H1 (cell line): ENCODE data around the gene STT3B. TPM values are rescaled to one million over a fixed set of nuclear protein-coding genes. Genes with fewer than 3 reads are reported as not detected.

ENCODE experiments used
- CTCF ChIA-PET: fragments of 300-600 bp; sonication (Branson Sonifier 250); formaldehyde crosslinking; loops from one replicate; lab custom pipeline; 2021; ENCODE audit not compliant: partially characterized antibody; lab: Charles Lee
- POLR2A ChIA-PET: fragments of 300-600 bp; sonication (Branson Sonifier 250); formaldehyde crosslinking; loops from one replicate; lab custom pipeline; 2021; ENCODE audit warnings: inconsistent platforms; ENCODE audit not compliant: partially characterized antibody; lab: Charles Lee
- DNase-seq, 2 experiments: peaks; one replicate each; pipeline versions ENCODE4 v3.0.0 to v3.0.0-alpha.2; 2010 to 2022; ENCODE audit warnings: low spot score in 2 of 2, low read depth in 1 of 2, mixed read lengths in 1 of 2
- FAIRE-seq: peaks from 2 replicates; lab custom pipeline; 2011; peaks lifted over from hg19 to GRCh38; lab: Jason Lieb, UNC
- H2AFZ ChIP-seq: 2 replicates; pipeline ENCODE4 v1.8.1; 2012; ENCODE audit warnings: low read length, inconsistent platforms
- H2AK5ac ChIP-seq: 2 replicates; pipeline ENCODE4 v1.6.1; 2013; ENCODE audit warnings: low read depth, low read length
- H2BK120ac ChIP-seq: replicated peaks from 2 replicates; pipeline ENCODE3; 2013; ENCODE audit warnings: low read depth, low read length, inconsistent platforms
- H2BK12ac ChIP-seq: 2 replicates; pipeline ENCODE4 v1.6.1; 2013; ENCODE audit warnings: low read depth, low read length
- H2BK15ac ChIP-seq: 2 replicates; pipeline ENCODE4 v1.6.1; 2013; ENCODE audit warnings: low read length
- H2BK20ac ChIP-seq: 2 replicates; pipeline ENCODE4 v1.6.1; 2013; ENCODE audit warnings: low read length
- H2BK5ac ChIP-seq: 2 replicates; pipeline ENCODE4 v1.6.1; 2013; ENCODE audit warnings: low read depth, low read length
- H3K14ac ChIP-seq: 2 replicates; pipeline ENCODE4 v1.6.1; 2013; ENCODE audit warnings: inconsistent platforms; ENCODE audit not compliant: insufficient read length
- H3K18ac ChIP-seq: 2 replicates; pipeline ENCODE4 v1.6.1; 2013; ENCODE audit warnings: low read length; ENCODE audit errors: extremely low read depth
- H3K23ac ChIP-seq: 2 replicates; pipeline ENCODE4 v1.6.1; 2013; ENCODE audit warnings: inconsistent platforms; ENCODE audit not compliant: insufficient read length
- H3K23me2 ChIP-seq: 2 replicates; pipeline ENCODE4 v1.6.1; 2013; ENCODE audit warnings: low read depth, low read length
- H3K27ac ChIP-seq: 2 replicates; pipeline ENCODE4 v1.6.1; 2011; ENCODE audit warnings: low read depth, low read length, inconsistent platforms
- H3K27me3 ChIP-seq, 4 experiments: replicated peaks in 1 of 4; 1 replicate in 1 of 4; 2 replicates in 3 of 4; pipeline versions ENCODE4 v1.6.1 to v1.8.1; 2011 to 2013; ENCODE audit warnings: low read length in 3 of 4, mild to moderate bottlenecking in 3 of 4, inconsistent platforms in 2 of 4, mixed read lengths in 2 of 4, moderate library complexity in 1 of 4; ENCODE audit not compliant: control insufficient read depth in 3 of 4, insufficient read depth in 3 of 4; ENCODE audit errors: extremely low read depth in 1 of 4
- H3K36me3 ChIP-seq, 4 experiments: 2 replicates each; pipeline versions ENCODE4 v1.6.1 to v1.8.1; 2011 to 2013; ENCODE audit warnings: mild to moderate bottlenecking in 4 of 4, low read length in 3 of 4, moderate library complexity in 2 of 4, control low read depth in 1 of 4, inconsistent platforms in 1 of 4; ENCODE audit not compliant: insufficient read depth in 4 of 4, control insufficient read depth in 2 of 4
- H3K4ac ChIP-seq: replicated peaks from 2 replicates; pipeline ENCODE3; 2013; ENCODE audit warnings: low read length, low read depth, mixed read lengths, inconsistent platforms; ENCODE audit not compliant: insufficient read length
- H3K4me1 ChIP-seq, 4 experiments: replicated peaks in 1 of 4; 1 replicate in 1 of 4; 2 replicates in 3 of 4; pipeline versions ENCODE4 v1.6.1 to v1.8.1; 2011 to 2013; ENCODE audit warnings: low read length in 3 of 4, inconsistent platforms in 2 of 4, mixed read lengths in 1 of 4; ENCODE audit not compliant: insufficient read depth in 4 of 4, control insufficient read depth in 3 of 4
- H3K4me2 ChIP-seq, 2 experiments: 2 replicates each; pipeline versions ENCODE4 v1.6.1 to v1.8.1; 2011 to 2013; ENCODE audit warnings: low read depth in 2 of 2, low read length in 2 of 2, control low read depth in 1 of 2, inconsistent platforms in 1 of 2, mild to moderate bottlenecking in 1 of 2; ENCODE audit not compliant: insufficient read depth in 1 of 2
- H3K4me3 ChIP-seq, 4 experiments: fragments of 200-600, 300-600 bp in 1 of 4; sonication (generic), shearing (Covaris generic), sonication (Bioruptor Twin) in 1 of 4; 2 replicates each; pipeline versions ENCODE4 v1.5.1 to v1.8.1; 2011 to 2016; ENCODE audit warnings: low read length in 4 of 4, low read depth in 3 of 4, control low read depth in 2 of 4, inconsistent platforms in 2 of 4, mild to moderate bottlenecking in 2 of 4, mixed read lengths in 1 of 4, moderate library complexity in 1 of 4; ENCODE audit not compliant: insufficient read depth in 2 of 4; ENCODE audit errors: extremely low read depth in 1 of 4
- H3K56ac ChIP-seq: replicated peaks from 2 replicates; pipeline ENCODE3; 2013; ENCODE audit warnings: low read depth, mild to moderate bottlenecking, mixed read lengths, low read length, inconsistent platforms; ENCODE audit not compliant: insufficient read length
- H3K79me1 ChIP-seq: 2 replicates; pipeline ENCODE4 v1.6.1; 2013; ENCODE audit warnings: low read depth, low read length, control low read depth
- H3K79me2 ChIP-seq, 2 experiments: 2 replicates each; pipeline versions ENCODE4 v1.6.1 to v1.8.1; 2012 to 2013; ENCODE audit warnings: low read length in 2 of 2, mild to moderate bottlenecking in 2 of 2, inconsistent platforms in 1 of 2; ENCODE audit not compliant: insufficient read depth in 2 of 2, control insufficient read depth in 1 of 2
- H3K9ac ChIP-seq, 4 experiments: replicated peaks in 1 of 4; 1 replicate in 1 of 4; 2 replicates in 3 of 4; pipeline versions ENCODE4 v1.6.1 to v1.8.1; 2011 to 2013; ENCODE audit warnings: low read depth in 3 of 4, low read length in 3 of 4, control low read depth in 2 of 4, mild to moderate bottlenecking in 2 of 4, moderate library complexity in 2 of 4, inconsistent platforms in 1 of 4; ENCODE audit errors: extremely low read depth in 1 of 4
- H3K9me3 ChIP-seq, 2 experiments: 2 replicates each; pipeline versions ENCODE4 v1.6.1 to v1.8.1; 2012 to 2013; ENCODE audit warnings: mild to moderate bottlenecking in 2 of 2, moderate library complexity in 2 of 2, control low read depth in 1 of 2, inconsistent platforms in 1 of 2, low read depth in 1 of 2, low read length in 1 of 2, mixed read lengths in 1 of 2; ENCODE audit not compliant: insufficient read depth in 2 of 2
- H4K20me1 ChIP-seq, 2 experiments: replicated peaks in 1 of 2; 2 replicates each; pipeline versions ENCODE3 to v1.8.1; 2011 to 2013; ENCODE audit warnings: inconsistent platforms in 2 of 2, low read length in 2 of 2, mild to moderate bottlenecking in 1 of 2; ENCODE audit not compliant: insufficient read depth in 2 of 2, control insufficient read depth in 1 of 2
- H4K5ac ChIP-seq: 2 replicates; pipeline ENCODE4 v1.6.1; 2013; ENCODE audit warnings: low read length, low read depth, mixed read lengths, inconsistent platforms; ENCODE audit not compliant: insufficient read length
- H4K8ac ChIP-seq: 2 replicates; pipeline ENCODE4 v1.8.0; 2013; ENCODE audit warnings: mild to moderate bottlenecking, moderate library complexity, low read length, inconsistent platforms; ENCODE audit not compliant: insufficient read depth; ENCODE audit errors: extremely low read depth
- H4K91ac ChIP-seq: replicated peaks from 2 replicates; pipeline ENCODE3; 2013; ENCODE audit warnings: low read length, mixed read lengths, inconsistent platforms; ENCODE audit not compliant: insufficient read length
- EGR1 ChIP-seq: IDR thresholded peaks from 2 replicates; pipeline ENCODE4 v1.6.1; 2011; ENCODE audit warnings: low read depth, low read length, borderline replicate concordance
- GTF2F1 ChIP-seq: IDR thresholded peaks from 2 replicates; pipeline ENCODE4 v1.6.1; 2012; ENCODE audit warnings: low read depth, low read length, improper control_type of control experiment, borderline replicate concordance
- KDM1A ChIP-seq: fragments of 200-600, 300-600 bp; sonication (generic); IDR thresholded peaks from 2 replicates; pipeline ENCODE4 v1.7.1; 2016; ENCODE audit warnings: mild to moderate bottlenecking, low read length, borderline replicate concordance
- POU5F1 ChIP-seq: IDR thresholded peaks from 2 replicates; pipeline ENCODE4 v1.6.1; 2011; ENCODE audit warnings: low read depth, mild to moderate bottlenecking, low read length, moderate library complexity
- RAD21 ChIP-seq, 2 experiments: IDR thresholded peaks in 1 of 2; conservative IDR thresholded peaks in 1 of 2; 2 replicates each; pipeline ENCODE4 v1.6.1; 2011; ENCODE audit warnings: low read depth in 2 of 2, low read length in 2 of 2, improper control_type of control experiment in 1 of 2, inconsistent platforms in 1 of 2, mild to moderate bottlenecking in 1 of 2, moderate library complexity in 1 of 2
- SAP30 ChIP-seq: fragments of 300-600 bp; sonication (generic); IDR thresholded peaks from 2 replicates; pipeline ENCODE4 v1.7.1; 2012; ENCODE audit warnings: low read length, moderate library complexity, mild to moderate bottlenecking, inconsistent platforms; ENCODE audit not compliant: insufficient read depth, insufficient replicate concordance
- SIN3A ChIP-seq, 2 experiments: IDR thresholded peaks in 1 of 2; conservative IDR thresholded peaks in 1 of 2; 2 replicates each; pipeline ENCODE4 v1.6.1; 2011 to 2012; ENCODE audit warnings: low read length in 2 of 2, improper control_type of control experiment in 1 of 2, low read depth in 1 of 2, mild to moderate bottlenecking in 1 of 2
- SIRT6 ChIP-seq: IDR thresholded peaks from one replicate; pipeline ENCODE4 v1.7.1; 2012; ENCODE audit warnings: low read length, inconsistent platforms
- SP2 ChIP-seq: IDR thresholded peaks from 2 replicates; pipeline ENCODE4 v1.6.1; 2012; ENCODE audit warnings: mild to moderate bottlenecking, low read length, inconsistent platforms
- SRF ChIP-seq: IDR thresholded peaks from 2 replicates; pipeline ENCODE4 v1.6.1; 2011; ENCODE audit warnings: mild to moderate bottlenecking, low read depth, low read length, moderate library complexity
- YY1 ChIP-seq: IDR thresholded peaks from 2 replicates; pipeline ENCODE4 v1.6.1; 2011; ENCODE audit warnings: low read depth, mild to moderate bottlenecking, low read length
- WGBS, 2 experiments: shearing (Covaris generic) in 1 of 2; methylation state at CpG; one replicate each; pipeline versions ENCODE4 v1.1.6 to v1.1.7; 2013 to 2015; ENCODE audit warnings: low lambda C conversion rate in 2 of 2, mixed read lengths in 2 of 2, inconsistent platforms in 1 of 2, low coverage in 1 of 2, missing lambda C conversion rate in 1 of 2; ENCODE audit not compliant: insufficient replicate concordance in 2 of 2, insufficient coverage in 1 of 2, insufficient read length in 1 of 2; ENCODE audit errors: extremely low coverage in 1 of 2, missing lambda C conversion rate in 1 of 2; 5-methylcytosine and 5-hydroxymethylcytosine counted together
- polyA plus RNA-seq, 7 experiments: library from polyadenylated mRNA; depleted of rRNA in 3 of 7; stranded (reverse) in 5 of 7; unstranded in 2 of 7; fragments of >200 nt in 5 of 7; fragments of 200-250 nt in 2 of 7; gene quantifications; 1 replicate in 5 of 7; 2 replicates in 1 of 7; 4 replicates in 1 of 7; pipeline versions ENCODE4 v1.2.1 to v1.2.3, GENCODE V29; 2011 to 2013; ENCODE audit warnings: missing spikeins in 2 of 7, mixed read lengths in 2 of 7
- total RNA-seq: library from RNA; stranded (reverse); fragmentation: NEBNext Ultra II Directional; extraction: Animal tissue kit (Norgen Biotek cat#: 25700); gene quantifications from 2 replicates; pipeline ENCODE4 v1.2.1, GENCODE V29; 2021
- TF ChIP-seq, protein P1 (sequence below): IDR thresholded peaks from 2 replicates; pipeline ENCODE4 v1.6.1; 2011; ENCODE audit warnings: low read depth, mild to moderate bottlenecking, low read length; ENCODE audit not compliant: insufficient read depth

STT3B gene
- total and polyA plus RNA-seq, 2 of the 8 experiments (the other 6 are each of a cell fraction or from before 2014, with no cell fraction given): 43.5 to 134 TPM

DNA sequence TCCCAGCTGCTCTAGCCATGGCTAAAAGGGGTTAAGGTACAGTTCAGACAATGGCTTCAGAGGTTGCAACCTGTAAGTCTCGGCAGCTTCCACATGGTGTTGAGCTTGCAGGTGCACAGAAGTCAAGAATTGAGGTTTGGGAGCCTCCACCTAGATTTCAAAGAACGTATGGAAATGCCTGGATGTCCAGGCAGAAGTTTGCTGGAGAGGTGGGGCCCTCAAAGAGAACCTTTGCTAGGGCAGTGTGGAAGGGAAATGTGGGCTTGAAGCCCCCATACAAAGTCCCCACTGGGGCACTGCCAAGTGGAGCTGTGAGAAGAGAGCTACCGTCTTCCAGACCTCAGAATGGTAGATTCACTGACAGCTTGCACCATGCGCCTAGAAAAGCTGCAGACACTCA, 73.7 kb downstream of the STT3B start:
- no peak overlapping the region for H4K91ac ChIP-seq
- H4K20me1 ChIP-seq: no peaks in the 10 kb centered on the region
- H3K23ac ChIP-seq: no peak overlapping the region
- DNase-seq (no peak), FAIRE-seq (no peak)
- no peak overlapping the region for H2AFZ ChIP-seq
- POLR2A ChIA-PET: no interaction called here
- H2AK5ac ChIP-seq: no peak overlapping the region
- peaks cover 0 to 18% (median 4%) of the 10 kb centered on the region in 4 experiments; a peak in 2 of 8 replicates for H3K36me3 ChIP-seq
- no peaks in the 10 kb centered on the region for H3K27me3 ChIP-seq
- no peak overlapping the region for H3K27ac ChIP-seq
- 100% methylated on average over 4 of the region's 4 CpGs; no CpG with 5 or more reads in 1 of the 2 experiments for WGBS, 2 experiments
- H3K23me2 ChIP-seq: no peaks in the 10 kb centered on the region
- H3K4me1 ChIP-seq: no peaks in the 10 kb centered on the region
- no peak overlapping the region for H3K14ac ChIP-seq
- CTCF ChIA-PET: interaction anchor here (0.9 kb wide), 1 partner anchor 33 kb away, joined by 3 read pairs; no protein-coding TSS in a partner anchor
- no peak overlapping the region for H2BK5ac ChIP-seq
- no peak overlapping the region for H3K56ac ChIP-seq
- H3K9ac ChIP-seq: no peak overlapping the region
- no peak overlapping the region for H2BK120ac ChIP-seq
- H4K8ac ChIP-seq: no peak overlapping the region
- peaks cover 2% of the 10 kb centered on the region; the same call in 1 of the 2 replicates for H3K79me1 ChIP-seq
- peaks cover 0 to 24% of the 10 kb centered on the region in 2 experiments; a peak in 2 of 4 replicates for H3K79me2 ChIP-seq
- no peak overlapping the region for H3K4ac ChIP-seq
- no peak overlapping the region for H2BK12ac ChIP-seq
- no peak overlapping the region for H2BK20ac ChIP-seq
- H3K9me3 ChIP-seq: peaks cover 13 to 23% of the 10 kb centered on the region in 2 experiments
- no peak overlapping the region for H4K5ac ChIP-seq
- H3K18ac ChIP-seq: no peak overlapping the region
- H2BK15ac ChIP-seq: no peak overlapping the region
- H3K4me3 ChIP-seq: no peak overlapping the region
- no peak overlapping the region for H3K4me2 ChIP-seq
- no peak for TF ChIP-seq EGR1
- TF ChIP-seq SP2: no peak
- TF ChIP-seq RAD21 (IDR thresholded peaks at IDR 0.05 in 1 of 2, conservative IDR thresholded peaks at IDR 0.05 in 1 of 2; ENCODE audit: low read depth in 2 of 2, low read length in 2 of 2): no peak
- TF ChIP-seq KDM1A: no peak
- TF ChIP-seq YY1: no peak
- TF ChIP-seq SIRT6: no peak
- no peak for TF ChIP-seq GTF2F1
- TF ChIP-seq, protein P1, sequence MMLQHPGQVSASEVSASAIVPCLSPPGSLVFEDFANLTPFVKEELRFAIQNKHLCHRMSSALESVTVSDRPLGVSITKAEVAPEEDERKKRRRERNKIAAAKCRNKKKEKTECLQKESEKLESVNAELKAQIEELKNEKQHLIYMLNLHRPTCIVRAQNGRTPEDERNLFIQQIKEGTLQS: no peak
- TF ChIP-seq SAP30: no peak
- TF ChIP-seq POU5F1: no peak
- no peak for TF ChIP-seq SRF
- TF ChIP-seq SIN3A (conservative IDR thresholded peaks at IDR 0.05 in 1 of 2, IDR thresholded peaks at IDR 0.05 in 1 of 2; ENCODE audit: low read depth in 1 of 2, low read length in 2 of 2): no peak
